SH-SY5Y (cell line): Measurements from ENCODE around the gene CIROP.

Source experiments
- GATA2 ChIP-seq: IDR thresholded peaks from 2 replicates; pipeline ENCODE4 v1.6.1; 2011; ENCODE audit warnings: mild to moderate bottlenecking, low read depth, low read length
- GATA3 ChIP-seq: IDR thresholded peaks from 2 replicates; pipeline ENCODE4 v1.6.1; 2011; ENCODE audit warnings: low read depth, mild to moderate bottlenecking, low read length, moderate library complexity

CIROP gene

GRCh38 chr14:23060536-23061260, 44.1 kb downstream of the CIROP start:
- TF ChIP-seq GATA2 (no peak), GATA3 (no peak)

- TF ChIP-seq GATA2 (no peak), GATA3 (no peak)
Observed at GRCh38 chr14:23058654-23059504, 45.9 kb downstream of the CIROP start.

GRCh38 chr14:23057757-23058653, 46.8 kb downstream of the CIROP start:
- no peak for TF ChIP-seq GATA3

- no peak for TF ChIP-seq GATA3
Observed at GRCh38 chr14:23056956-23057756, 47.6 kb downstream of the CIROP start, which contains the start of gene CDH24. TSS of gene CDH24 (minus strand) at chr14:23057520. CDS start at chr14:23055733, 1,787 bp downstream.

- TF ChIP-seq GATA2: no peak
- TF ChIP-seq GATA3: no peak
Observed at GRCh38 chr14:23056145-23056955, 48.4 kb downstream of the CIROP start.

DNA sequence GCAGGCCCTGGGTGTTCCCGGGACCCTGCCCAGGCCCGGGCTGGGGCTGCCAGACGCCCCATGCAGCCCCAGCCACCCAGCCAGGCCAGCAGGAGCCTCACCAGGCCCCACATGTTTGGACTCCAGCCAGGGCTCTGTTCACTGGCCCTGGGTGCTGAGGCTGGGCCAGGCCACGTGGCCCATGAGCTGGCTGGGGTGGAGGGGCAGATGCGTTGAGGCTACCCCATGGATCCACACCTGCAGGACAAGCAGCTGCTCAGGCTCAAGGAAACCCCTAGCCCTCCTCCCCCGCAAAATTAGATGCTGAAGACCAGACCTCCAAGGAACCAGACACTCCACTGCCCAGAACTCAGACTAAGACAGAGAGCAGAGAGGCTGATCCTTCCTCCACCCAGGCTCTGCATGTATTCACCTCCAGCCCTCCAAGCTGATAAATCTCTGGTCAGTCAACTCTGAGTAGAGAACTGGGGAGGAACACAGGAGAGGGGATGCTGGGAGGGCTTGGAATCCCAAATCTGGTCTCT, 49.1 kb downstream of the CIROP start:
- TF ChIP-seq GATA2 (no peak), GATA3 (no peak)

GRCh38 chr14:23055147-23055550, 49.6 kb downstream of the CIROP start:
- TF ChIP-seq GATA2 (no peak), GATA3 (no peak)

GRCh38 chr14:23054000-23054811, 50.6 kb downstream of the CIROP start:
- TF ChIP-seq GATA2 (no peak), GATA3 (no peak)

GRCh38 chr14:23053426-23053825, 51.4 kb downstream of the CIROP start:
- TF ChIP-seq GATA3 (no peak), GATA2 (no peak)

- TF ChIP-seq GATA3 (no peak), GATA2 (no peak)
Observed at GRCh38 chr14:23052671-23053070, 52.1 kb downstream of the CIROP start.

DNA sequence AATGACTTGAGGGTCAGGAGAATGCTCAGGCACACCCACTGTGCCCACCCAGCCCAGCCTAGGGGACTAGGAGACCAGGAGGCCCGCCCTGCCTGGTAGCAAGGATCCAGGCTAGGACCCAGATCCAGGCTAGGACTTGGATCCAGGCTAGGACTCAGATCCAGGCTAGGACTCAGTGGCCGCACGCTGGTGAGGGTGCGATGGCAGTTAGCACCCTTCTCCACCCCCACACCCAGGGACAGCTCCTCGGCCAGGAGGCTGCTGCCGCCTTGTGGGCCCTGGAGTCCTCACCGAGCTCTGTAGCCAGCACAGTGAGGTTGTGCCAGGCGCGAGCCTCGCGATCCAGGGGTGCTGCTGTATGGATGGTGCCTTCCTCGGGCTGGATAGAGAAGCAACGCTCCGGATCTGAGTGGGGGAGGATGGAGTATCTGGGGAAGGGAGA, 52.6 kb downstream of the CIROP start:
- TF ChIP-seq GATA3 (no peak), GATA2 (no peak)
